Midbrain (tissue), 1 donor: Measurements from ENCODE around the gene GIGYF2.

Experiments
- DNase-seq: peaks from one replicate; lab custom pipeline; 2025; lab: John Stamatoyannopoulos, UW

GIGYF2 gene

GRCh38 chr2:232869138-232870017 is 172.2 kb downstream of the GIGYF2 start:
- DNase-seq: no peak

GRCh38 chr2:232870018-232870765 is 173.1 kb downstream of the GIGYF2 start, which contains the start of gene SNORC:
Gene SNORC, plus strand, starts transcription at chr2:232870264. Its CDS starts 78 bp downstream, at chr2:232870342.
- no peak for DNase-seq

GRCh38 chr2:232870766-232871371 is 173.7 kb downstream of the GIGYF2 start:
- DNase-seq: no peak

- peak; percentile 17 for DNase-seq
These were observed 174.3 kb downstream of the GIGYF2 start for GRCh38 chr2:232871418-232871834.

GRCh38 chr2:232871835-232872736 is 175.0 kb downstream of the GIGYF2 start:
- peak; percentile 95 for DNase-seq

- DNase-seq: peak; percentile 65
These were observed 175.7 kb downstream of the GIGYF2 start for GRCh38 chr2:232872826-232873225.

- DNase-seq: no peak
These were observed 176.3 kb downstream of the GIGYF2 start for GRCh38 chr2:232873292-232873908.

GRCh38 chr2:232873909-232874641 is 176.9 kb downstream of the GIGYF2 start:
- no peak for DNase-seq

GRCh38 chr2:232874677-232875223 is 177.6 kb downstream of the GIGYF2 start:
- no peak for DNase-seq

- peak; percentile 72 for DNase-seq
These were observed 178.4 kb downstream of the GIGYF2 start for GRCh38 chr2:232875256-232876121.

- DNase-seq: peak; percentile 62
These were observed 179.2 kb downstream of the GIGYF2 start for GRCh38 chr2:232876161-232876977.

GRCh38 chr2:232876978-232877441 is 179.9 kb downstream of the GIGYF2 start:
- no peak for DNase-seq

- no peak for DNase-seq
These were observed 180.9 kb downstream of the GIGYF2 start for GRCh38 chr2:232877940-232878511.

- peak; percentile 28 for DNase-seq
These were observed 181.9 kb downstream of the GIGYF2 start for GRCh38 chr2:232878855-232879617.

GRCh38 chr2:232879618-232880494 is 182.7 kb downstream of the GIGYF2 start:
- DNase-seq: no peak
